LHCN-M2 (cell line): ENCODE measurements around the gene IL12RB2. TPM values are rescaled to one million over a fixed set of nuclear protein-coding genes. Genes with fewer than 3 reads are reported as not detected.

Source experiments
- DNase-seq: peaks from one replicate; pipeline ENCODE4 v3.0.0-alpha.2; 2012; ENCODE audit warnings: low read depth
- polyA plus RNA-seq: library from polyadenylated mRNA; unstranded; fragments of >200 nt; gene quantifications from one replicate; pipeline ENCODE4 v1.2.1, GENCODE V29; 2012; ENCODE audit warnings: missing spikeins
- total RNA-seq: library from RNA; depleted of rRNA; stranded (reverse); fragments of >200 nt; gene quantifications from 2 replicates; pipeline ENCODE4 v1.2.3, GENCODE V29; 2014; rRNA removed

The IL12RB2 gene
- not detected in 2 replicates for total RNA-seq
- 0.11 TPM for polyA plus RNA-seq

- no peak for DNase-seq
These were observed at the start of gene IL12RB2 for GRCh38 chr1:67307251-67308060. TSS of gene IL12RB2 (plus strand) at chr1:67307873. CDS start at chr1:67320369, 12,496 bp downstream.

- no peak for DNase-seq
These were observed 46.0 kb upstream of the IL12RB2 start for GRCh38 chr1:67261680-67262079.

GRCh38 chr1:67262735-67263134, 44.9 kb upstream of the IL12RB2 start:
- no peak for DNase-seq

- DNase-seq: no peak
These were observed 43.5 kb upstream of the IL12RB2 start for GRCh38 chr1:67264152-67264551.

- DNase-seq: no peak
These were observed 42.8 kb upstream of the IL12RB2 start for GRCh38 chr1:67264899-67265298.

GRCh38 chr1:67269061-67269460, 38.6 kb upstream of the IL12RB2 start:
- DNase-seq: no peak

GRCh38 chr1:67270541-67270940, 37.1 kb upstream of the IL12RB2 start:
- no peak for DNase-seq

- no peak for DNase-seq
These were observed 34.1 kb upstream of the IL12RB2 start for GRCh38 chr1:67273591-67273990.

GRCh38 chr1:67274623-67275325, 32.9 kb upstream of the IL12RB2 start:
- DNase-seq: no peak

- no peak for DNase-seq
These were observed 27.0 kb upstream of the IL12RB2 start for GRCh38 chr1:67280696-67281095.

GRCh38 chr1:67281244-67281643, 26.4 kb upstream of the IL12RB2 start:
- no peak for DNase-seq

GRCh38 chr1:67285780-67286488, 21.7 kb upstream of the IL12RB2 start:
- peak; percentile 49 for DNase-seq

GRCh38 chr1:67290236-67290635, 17.4 kb upstream of the IL12RB2 start:
- peak; percentile 7 for DNase-seq

- no peak for DNase-seq
These were observed 12.6 kb upstream of the IL12RB2 start for GRCh38 chr1:67294836-67295617.

- DNase-seq: no peak
These were observed 8.9 kb upstream of the IL12RB2 start for GRCh38 chr1:67298762-67299161.

GRCh38 chr1:67299296-67299695, 8.4 kb upstream of the IL12RB2 start:
- peak; percentile 78 for DNase-seq

- peak; percentile 75 for DNase-seq
These were observed 7.1 kb upstream of the IL12RB2 start for GRCh38 chr1:67300561-67300960.

- no peak for DNase-seq
These were observed 3.6 kb upstream of the IL12RB2 start for GRCh38 chr1:67304023-67304422.

GRCh38 chr1:67306547-67306946, 1.1 kb upstream of the IL12RB2 start:
- no peak for DNase-seq

GRCh38 chr1:67308136-67308535, 463 bp downstream of the IL12RB2 start:
- no peak for DNase-seq

GRCh38 chr1:67312615-67313014, 4.9 kb downstream of the IL12RB2 start:
- no peak for DNase-seq
